Large intestine (tissue), 3 donors: ENCODE measurements around the gene IL27RA. TPM values are rescaled to one million over a fixed set of nuclear protein-coding genes. Genes with fewer than 3 reads are reported as not detected.

Experiments used
- DNase-seq, 2 donors: peaks; one replicate each; pipeline versions ENCODE4 v3.0.0 to v3.0.0-alpha.2; 2013
- H3K27ac ChIP-seq: one replicate; pipeline ENCODE4 v1.5.1; 2013; ENCODE audit warnings: low read length
- H3K27me3 ChIP-seq: 2 replicates; pipeline ENCODE4 v1.6.1; 2013; ENCODE audit warnings: low read length; ENCODE audit not compliant: control insufficient read depth, insufficient read depth
- H3K36me3 ChIP-seq: 2 replicates; pipeline ENCODE4 v1.6.1; 2013; ENCODE audit warnings: low read length; ENCODE audit not compliant: control insufficient read depth, insufficient read depth
- H3K4me1 ChIP-seq: one replicate; pipeline ENCODE4 v1.6.1; 2013; ENCODE audit warnings: low read length; ENCODE audit not compliant: control insufficient read depth, insufficient read depth
- H3K4me3 ChIP-seq: one replicate; pipeline ENCODE4 v1.5.1; 2013; ENCODE audit warnings: low read length
- H3K9me3 ChIP-seq: one replicate; pipeline ENCODE4 v1.6.1; 2013; ENCODE audit warnings: mild to moderate bottlenecking, low read depth, low read length, moderate library complexity; ENCODE audit not compliant: control insufficient read depth
- WGBS: methylation state at CpG from one replicate; pipeline ENCODE4 v1.1.5; 2013; ENCODE audit warnings: low lambda C conversion rate; ENCODE audit not compliant: insufficient coverage; 5-methylcytosine and 5-hydroxymethylcytosine counted together
- polyA plus RNA-seq: library from polyadenylated mRNA; unstranded; fragments of 120-200 nt; gene quantifications from one replicate; pipeline ENCODE4 v1.2.1, GENCODE V29; 2013

IL27RA gene
- polyA plus RNA-seq, 1 donor = 6.4 TPM

DNA sequence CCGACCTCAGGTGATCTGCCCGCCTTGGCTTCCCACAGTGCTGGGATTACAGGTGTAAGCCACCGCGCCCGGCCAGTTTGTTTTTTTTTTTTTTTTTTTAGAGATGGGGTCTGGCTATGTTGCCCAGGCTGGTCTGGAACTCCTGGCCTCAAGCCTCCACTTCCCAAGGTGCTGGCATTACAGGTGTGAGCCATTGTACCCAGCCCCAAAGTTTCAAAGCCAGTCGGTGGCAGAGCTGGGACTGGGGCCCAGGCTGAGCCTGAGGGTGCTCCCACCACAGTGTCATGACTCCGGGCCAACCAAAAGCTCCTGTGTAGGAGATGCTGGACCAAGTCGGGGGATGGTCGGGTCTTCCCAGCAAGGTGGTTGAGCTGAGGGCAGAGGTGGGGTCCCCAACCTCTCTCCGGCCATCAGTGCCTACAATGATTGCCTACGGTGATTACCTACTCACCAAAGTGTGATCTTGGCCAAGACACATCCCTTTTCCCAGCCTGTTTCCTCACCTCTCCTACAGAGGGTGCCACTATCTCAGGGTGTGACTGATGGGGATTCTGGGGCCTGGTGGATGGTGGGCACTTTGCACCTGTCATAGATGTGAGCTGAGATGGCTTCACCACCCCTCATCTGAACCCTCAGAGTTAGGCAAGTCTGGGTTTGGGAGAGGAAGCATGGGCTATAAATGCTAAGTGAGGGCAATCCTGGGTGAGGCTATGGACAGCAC, 64.9 kb downstream of the IL27RA start:
- peaks cover 7% of the 10 kb centered on the region for H3K4me1 ChIP-seq
- peaks cover 3% of the 10 kb centered on the region for H3K9me3 ChIP-seq
- no peak overlapping the region for H3K4me3 ChIP-seq
- H3K27me3 ChIP-seq = no peaks in the 10 kb centered on the region
- no peak overlapping the region for H3K27ac ChIP-seq
- peaks cover 31% of the 10 kb centered on the region for H3K36me3 ChIP-seq
- WGBS = no CpG with 5 or more reads among the region's 11 CpGs
- DNase-seq = no peak

DNA sequence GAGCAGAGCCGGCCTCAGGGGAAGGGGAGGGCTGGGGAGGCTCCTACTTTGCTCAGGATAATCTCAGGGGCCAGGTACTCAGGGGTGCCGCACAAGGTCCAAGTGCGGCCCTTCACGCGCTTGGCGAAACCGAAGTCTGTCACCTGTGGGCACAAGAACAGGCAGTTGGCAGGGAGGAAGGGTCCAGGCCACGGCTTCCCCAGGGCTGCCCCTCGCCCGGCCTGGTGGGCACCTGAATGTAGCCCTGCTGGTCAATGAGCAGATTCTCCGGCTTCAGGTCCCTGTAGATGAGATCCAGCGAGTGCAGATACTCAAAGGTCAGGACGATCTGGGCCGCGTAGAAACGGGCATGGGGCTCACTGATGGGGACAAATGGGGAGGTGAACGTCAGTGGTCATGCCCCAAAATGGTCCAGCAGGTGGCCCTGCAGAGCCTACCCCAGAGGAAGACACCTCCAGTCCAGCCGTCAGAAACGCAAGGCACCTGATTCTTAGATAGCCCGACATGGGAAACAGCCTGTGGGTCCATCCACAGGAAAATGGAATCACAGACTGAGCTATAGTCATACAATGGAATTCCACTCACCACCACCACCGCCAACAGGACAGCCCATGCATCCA, 66.1 kb downstream of the IL27RA start:
- DNase-seq = no peak
- Histone ChIP-seq H3K36me3 (peaks cover 41% of the 10 kb centered on the region), H3K27me3 (no peaks in the 10 kb centered on the region), H3K9me3 (peaks cover 3% of the 10 kb centered on the region), H3K4me3 (no peak overlapping the region), H3K4me1 (no peaks in the 10 kb centered on the region), H3K27ac (no peak overlapping the region)
- WGBS = no CpG with 5 or more reads among the region's 21 CpGs

DNA sequence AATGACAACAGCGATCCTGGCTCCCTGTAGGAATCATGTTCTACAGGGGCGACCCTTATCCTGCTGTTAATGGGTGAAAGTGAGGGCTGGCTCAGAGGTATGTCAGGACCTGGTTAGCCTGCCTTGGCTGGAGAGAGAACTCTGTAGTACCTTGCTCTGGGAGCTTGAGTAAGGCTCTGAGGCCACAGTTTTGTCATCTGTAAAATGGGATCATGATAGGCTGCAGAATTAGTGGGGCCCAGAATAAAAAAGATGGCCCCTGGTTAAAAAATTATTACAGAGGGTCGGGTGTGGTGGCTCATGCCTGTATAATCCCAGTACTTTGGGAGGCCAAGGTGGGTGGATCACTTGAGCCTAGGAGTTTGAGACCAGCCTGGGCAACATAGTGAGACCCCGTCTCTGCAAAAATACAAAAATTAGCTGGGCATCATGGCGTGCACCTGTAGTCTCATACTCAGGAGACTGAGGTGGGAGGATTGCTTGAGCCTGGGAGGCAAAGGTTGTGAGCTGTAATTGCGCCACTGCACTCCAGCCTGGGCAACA, 69.5 kb downstream of the IL27RA start:
- DNase-seq = no peak
- H3K27ac ChIP-seq = no peak overlapping the region
- H3K36me3 ChIP-seq = peaks cover 56% of the 10 kb centered on the region
- H3K9me3 ChIP-seq = no peaks in the 10 kb centered on the region
- H3K4me1 ChIP-seq = no peaks in the 10 kb centered on the region
- H3K27me3 ChIP-seq = no peaks in the 10 kb centered on the region
- H3K4me3 ChIP-seq = no peak overlapping the region
- no CpG with 5 or more reads among the region's 6 CpGs for WGBS

DNA sequence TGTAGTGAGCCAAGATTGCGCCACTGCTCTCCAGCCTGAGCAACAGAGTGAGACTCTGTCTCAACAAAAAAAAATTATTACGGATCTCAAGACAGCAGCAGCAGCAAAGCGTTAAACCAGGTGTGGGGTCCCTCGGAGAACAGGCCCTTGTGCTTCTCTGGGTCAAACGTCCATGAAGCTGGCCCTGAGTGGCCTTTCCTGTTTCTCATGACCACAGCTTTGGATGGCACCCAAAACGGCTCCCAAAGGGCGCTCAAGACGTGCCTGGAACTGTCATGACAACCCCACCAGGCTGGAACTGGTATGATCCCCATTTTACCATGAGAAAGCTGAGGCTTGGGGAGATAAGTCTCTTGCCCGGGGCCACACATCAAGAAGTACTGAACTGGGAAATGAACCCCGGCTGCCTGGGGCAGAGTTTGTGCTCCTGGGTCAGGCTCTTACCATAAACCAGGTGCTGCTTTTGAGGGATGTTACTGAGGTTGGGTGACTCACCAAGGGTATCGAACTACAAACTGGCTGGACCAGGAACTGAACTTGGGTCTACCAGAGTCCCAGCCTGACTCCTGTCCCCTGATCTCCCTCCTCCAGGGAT, 70.6 kb downstream of the IL27RA start:
- no peaks in the 10 kb centered on the region for H3K9me3 ChIP-seq
- no peaks in the 10 kb centered on the region for H3K27me3 ChIP-seq
- no peak overlapping the region for H3K4me3 ChIP-seq
- peaks cover 52% of the 10 kb centered on the region for H3K36me3 ChIP-seq
- no peak for DNase-seq
- H3K4me1 ChIP-seq = no peaks in the 10 kb centered on the region
- 100% methylated on average over 2 of the region's 11 CpGs for WGBS
- H3K27ac ChIP-seq = no peak overlapping the region

DNA sequence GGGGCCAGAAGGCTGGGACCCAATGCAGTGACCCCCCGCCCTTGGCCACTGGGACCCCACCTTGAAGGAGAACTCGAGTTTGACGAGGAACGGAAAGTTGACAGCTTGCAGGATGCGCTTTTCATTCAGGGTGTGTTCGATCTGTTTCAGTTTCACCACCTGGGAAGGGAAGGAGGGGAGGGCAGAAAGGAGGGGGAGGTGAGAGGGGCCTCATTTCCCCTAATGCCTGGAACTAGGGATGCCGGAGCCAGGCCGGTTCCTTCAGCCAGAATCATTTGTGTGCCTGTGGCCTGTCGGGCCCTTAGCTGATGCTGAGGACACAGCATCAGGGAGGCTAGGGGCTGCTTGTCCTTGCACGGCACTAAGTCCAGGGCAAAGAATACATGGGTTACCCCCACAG, 71.2 kb downstream of the IL27RA start:
- Histone ChIP-seq H3K36me3 (peaks cover 52% of the 10 kb centered on the region), H3K4me1 (no peaks in the 10 kb centered on the region)

More for the DNA sequence above, 71.2 kb downstream of the IL27RA start:
- Histone ChIP-seq H3K4me3 (no peak overlapping the region), H3K27me3 (no peaks in the 10 kb centered on the region), H3K27ac (no peak overlapping the region), H3K9me3 (no peaks in the 10 kb centered on the region)
- DNase-seq = no peak
- WGBS = no CpG with 5 or more reads among the region's 10 CpGs

Other genes with a start within 250 kb of the IL27RA start
- 3.7 TPM for gene ZSWIM4, start 236.3 kb upstream of the IL27RA start, polyA plus RNA-seq
- gene NANOS3, start 154.6 kb upstream of the IL27RA start, polyA plus RNA-seq = 2.3 TPM
- 4.7 TPM for gene BRME1, start 125.6 kb upstream of the IL27RA start, polyA plus RNA-seq
- 42.2 TPM for gene CC2D1A, start 125.6 kb upstream of the IL27RA start, polyA plus RNA-seq
- 1.6 TPM for gene PODNL1, start 93.3 kb upstream of the IL27RA start, polyA plus RNA-seq
- 26.8 TPM for gene DCAF15, start 79.3 kb upstream of the IL27RA start, polyA plus RNA-seq
- gene RFX1, start 25.4 kb upstream of the IL27RA start, polyA plus RNA-seq = 17.1 TPM
- 0.31 TPM for gene RLN3, start 3.6 kb upstream of the IL27RA start, polyA plus RNA-seq
- 2.3 TPM for gene PALM3, start 30.3 kb downstream of the IL27RA start, polyA plus RNA-seq
- 12.3 TPM for gene MISP3, start 41.0 kb downstream of the IL27RA start, polyA plus RNA-seq
- 0.10 TPM for gene C19orf67, start 54.0 kb downstream of the IL27RA start, polyA plus RNA-seq
- gene SAMD1, start 59.0 kb downstream of the IL27RA start, polyA plus RNA-seq = 40.1 TPM
- gene PRKACA, start 86.0 kb downstream of the IL27RA start, polyA plus RNA-seq = 66.7 TPM
- gene ASF1B, start 104.8 kb downstream of the IL27RA start, polyA plus RNA-seq = 13.1 TPM
- gene ADGRL1, start 174.4 kb downstream of the IL27RA start, polyA plus RNA-seq = 25.6 TPM